Right lobe of liver (tissue), 4 donors: ENCODE data around the gene CENPP.

Source experiments
- CTCF ChIP-seq, 4 donors: fragments of 200-600 bp in 3 of 4; fragments of 450-650 bp in 1 of 4; IDR thresholded peaks; one replicate each; pipeline versions ENCODE4 v1.5.1 to v1.8.0; 2016 to 2022; ENCODE audit warnings: antibody characterized with exemption in 4 of 4, mild to moderate bottlenecking in 2 of 4
- POLR2A ChIP-seq: fragments of 450-650 bp; IDR thresholded peaks from one replicate; pipeline ENCODE4 v1.6.1; 2017; ENCODE audit warnings: antibody characterized with exemption, mild to moderate bottlenecking
- donor health status: DM: no; HTN: no; CAD: no.
- donor health status: DM: no; HTN: no; CAD: no.
- donor health status: DM: no; HTN: yes; CAD: no.

GRCh38 chr9:92631452-92632343 is 305.9 kb downstream of the CENPP start:
- TF ChIP-seq CTCF (IDR thresholded peaks at IDR 0.05) (no peak), POLR2A (no peak)
